ENCODE results near the gene LMBR1L.
"Not testable (repeated sequence)": the region's sequence is repeated elsewhere in the genome, so short reads cannot be mapped to it uniquely, and the experiment has no call there.

Gene LMBR1L

GRCh38 chr12:49079793-49080192 is 30.9 kb downstream of the LMBR1L start:
- no peak for DNase-seq

- DNase-seq = no peak
Measured at GRCh38 chr12:49070971-49071370, 39.7 kb downstream of the LMBR1L start.

- DNase-seq = peak; percentile 97
Measured at GRCh38 chr12:49069507-49070346, 40.9 kb downstream of the LMBR1L start, which contains the start of gene RHEBL1. Gene RHEBL1, minus strand, starts transcription at chr12:49069979. Its CDS starts 194 bp downstream, at chr12:49069785.

GRCh38 chr12:49068879-49069506 is 41.7 kb downstream of the LMBR1L start:
- no peak for DNase-seq

- no peak for DNase-seq
Measured at GRCh38 chr12:49066120-49066519, 44.5 kb downstream of the LMBR1L start.

GRCh38 chr12:49064767-49065152 is 45.9 kb downstream of the LMBR1L start:
- DNase-seq = no peak

- not testable (repeated sequence) for DNase-seq
Measured at GRCh38 chr12:49061916-49062315, 48.7 kb downstream of the LMBR1L start.

- no peak for DNase-seq
Measured at GRCh38 chr12:49061157-49061650, 49.4 kb downstream of the LMBR1L start.

GRCh38 chr12:49060237-49061156 is 50.1 kb downstream of the LMBR1L start, which contains the start of gene KMT2D:
Gene KMT2D, minus strand, starts transcription at chr12:49060794. Its CDS starts 5,470 bp downstream, at chr12:49055324.
- peak; percentile 82 for DNase-seq

- no peak for DNase-seq
Measured at GRCh38 chr12:49059299-49060171, 51.1 kb downstream of the LMBR1L start.

GRCh38 chr12:49059045-49059298 is 51.7 kb downstream of the LMBR1L start:
- DNase-seq = no peak

- DNase-seq = no peak
Measured at GRCh38 chr12:49058366-49059044, 52.1 kb downstream of the LMBR1L start.

GRCh38 chr12:49057888-49058287 is 52.8 kb downstream of the LMBR1L start:
- peak; percentile 76 for DNase-seq

GRCh38 chr12:49055978-49056754 is 54.5 kb downstream of the LMBR1L start:
- DNase-seq = peak; percentile 22

- DNase-seq = no peak
Measured at GRCh38 chr12:49055092-49055491, 55.6 kb downstream of the LMBR1L start.

- no peak for DNase-seq
Measured at GRCh38 chr12:49054524-49054923, 56.1 kb downstream of the LMBR1L start.

- DNase-seq = no peak
Measured at GRCh38 chr12:49054096-49054495, 56.6 kb downstream of the LMBR1L start.

- no peak for DNase-seq
Measured at GRCh38 chr12:49052451-49053208, 58.0 kb downstream of the LMBR1L start.

GRCh38 chr12:49051777-49052438 is 58.7 kb downstream of the LMBR1L start:
- no peak for DNase-seq
